Activated CD8-positive, alpha-beta memory T cell treated with anti-CD3 and anti-CD28 coated beads, Interleukin-2, amount 50 U/mL, for 24 hours (primary cell): ENCODE measurements around the gene SLC25A21.

ENCODE experiments used
- DNase-seq: peaks from one replicate; pipeline ENCODE4 v3.0.0-alpha.2; 2020; ENCODE audit errors: extremely low read depth

The SLC25A21 gene

DNA sequence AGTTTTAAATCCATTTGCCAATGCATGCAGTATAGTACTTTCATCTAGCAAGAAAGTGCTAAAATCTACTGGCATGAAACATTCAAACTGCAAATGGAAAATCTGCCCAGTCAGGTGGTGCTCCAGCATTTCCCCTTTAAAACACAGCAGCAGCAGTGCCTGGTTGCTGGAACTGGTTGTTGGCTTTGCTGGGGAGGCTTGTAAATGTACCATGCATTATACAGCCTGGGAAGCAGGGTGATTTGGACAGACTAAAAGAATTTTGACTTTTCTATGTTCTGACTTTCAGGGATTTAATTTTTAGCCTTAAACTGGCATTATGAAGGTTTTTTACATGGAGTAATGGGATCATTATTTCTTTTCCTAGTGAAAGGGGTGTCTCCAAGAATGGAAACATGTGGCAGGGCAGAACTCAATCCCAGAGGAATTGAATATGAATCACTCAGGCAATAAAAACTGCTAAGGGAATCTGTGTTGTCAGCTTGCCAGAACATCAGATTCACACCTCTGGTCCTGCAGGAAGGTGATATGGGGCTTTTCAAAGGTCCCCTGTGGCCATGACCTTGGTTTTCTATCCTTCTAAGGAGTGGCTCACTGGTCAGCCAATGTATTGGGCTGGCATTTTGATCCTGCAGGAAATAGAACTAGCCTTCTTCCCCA is 519.7 kb downstream of the SLC25A21 start:
- no peak for DNase-seq

DNA sequence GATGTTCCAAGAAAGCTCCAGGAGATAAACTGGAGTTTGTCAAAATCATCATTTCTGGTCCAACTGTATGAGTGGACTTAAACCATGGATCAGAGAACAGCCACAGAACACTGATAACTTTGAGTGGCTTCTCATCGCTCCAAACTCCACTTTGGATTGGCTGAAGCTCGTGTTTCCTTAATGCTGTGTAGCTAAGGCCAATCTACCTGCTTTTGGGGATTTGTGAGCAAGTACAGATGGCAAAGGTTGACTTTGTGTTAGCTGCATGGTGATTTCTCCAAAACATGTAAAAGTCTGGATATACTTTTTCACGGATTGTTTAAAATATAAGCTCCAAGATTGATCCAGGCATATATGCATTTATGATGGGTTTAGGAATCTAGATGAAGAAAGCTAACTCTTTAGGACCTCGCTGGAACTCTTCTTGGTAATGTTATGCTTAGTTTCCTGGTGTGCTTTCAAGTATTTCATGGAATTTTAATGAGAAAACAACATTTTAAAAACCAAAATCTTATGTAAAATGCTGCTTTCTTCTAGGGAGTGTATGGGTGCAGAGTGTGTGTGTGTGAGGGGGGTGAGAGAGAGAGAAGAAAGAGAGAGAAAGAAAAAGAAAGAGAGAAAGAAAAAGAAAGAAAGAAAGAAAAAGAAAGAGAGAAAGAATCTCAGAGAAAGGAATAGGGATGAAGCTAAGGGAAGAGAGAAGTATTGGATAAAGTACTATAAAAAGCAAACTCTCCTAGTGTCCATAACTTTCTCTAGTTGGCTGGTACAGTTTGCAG is 522.3 kb downstream of the SLC25A21 start:
- DNase-seq: no peak

DNA sequence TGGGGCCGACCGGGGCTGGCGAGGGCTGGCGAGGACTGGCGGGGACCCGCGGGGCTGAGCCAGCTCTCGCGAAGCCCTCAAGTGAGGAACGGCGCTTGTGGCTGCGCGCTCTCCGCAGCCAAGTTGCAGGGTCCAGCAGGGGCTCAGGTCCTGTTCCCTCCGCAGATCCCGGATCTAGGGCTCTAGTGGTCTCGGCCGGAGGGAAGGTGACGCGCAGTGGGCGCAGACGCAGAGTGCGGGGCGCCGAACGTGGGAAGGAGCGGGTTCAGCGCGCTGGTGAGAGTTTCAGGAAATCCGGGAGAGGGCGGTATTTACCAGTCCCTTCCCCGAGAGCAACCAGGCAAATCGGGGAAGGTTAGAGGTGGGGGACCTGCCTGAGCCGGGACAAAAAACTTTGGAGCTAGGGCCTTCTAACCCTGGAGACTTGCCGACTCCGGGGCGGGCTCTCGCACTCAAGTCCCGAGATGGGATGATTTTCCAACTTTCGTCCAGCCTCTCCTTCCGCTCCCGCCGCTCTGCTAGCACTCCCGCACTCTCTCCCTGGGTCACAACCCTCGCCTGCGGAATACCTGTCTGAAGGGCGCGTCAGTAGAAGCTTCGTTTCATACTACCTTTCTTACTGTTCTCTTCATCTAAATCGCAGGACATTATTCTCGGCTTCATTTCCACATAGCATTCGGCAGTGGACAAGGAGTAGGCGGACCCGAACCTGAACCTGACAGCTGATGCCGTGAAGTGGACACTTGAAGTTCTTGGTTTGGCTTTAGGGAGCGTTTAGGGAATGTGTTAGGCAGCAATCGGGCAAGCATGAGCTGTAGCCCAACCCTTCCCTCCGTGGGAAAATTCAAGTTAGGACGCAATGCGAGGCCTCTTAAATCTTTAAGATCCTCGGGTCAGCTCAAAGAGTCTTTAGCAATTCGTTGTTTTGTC is 524.3 kb downstream of the SLC25A21 start:
- no peak for DNase-seq

DNA sequence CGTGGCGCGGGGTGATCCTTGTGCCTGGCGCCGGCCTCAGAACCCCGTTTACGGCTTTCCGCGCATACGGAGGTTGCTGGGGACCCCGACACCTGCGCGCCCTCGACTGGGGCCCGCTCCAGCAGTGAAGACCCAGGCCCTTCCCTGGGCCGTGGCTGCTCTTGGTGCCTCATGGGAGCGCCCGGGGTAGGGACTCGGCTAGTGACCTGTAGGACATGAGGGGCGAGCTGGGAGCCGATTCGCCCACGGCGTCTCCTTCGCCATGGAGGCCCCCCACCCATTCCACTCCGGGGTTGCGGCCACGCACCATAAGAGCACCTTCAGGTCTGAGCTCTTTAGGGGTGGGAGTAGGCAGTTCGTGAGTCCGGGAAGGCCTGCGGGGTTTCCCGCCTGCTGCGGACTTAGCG is 525.0 kb downstream of the SLC25A21 start:
- no peak for DNase-seq

DNA sequence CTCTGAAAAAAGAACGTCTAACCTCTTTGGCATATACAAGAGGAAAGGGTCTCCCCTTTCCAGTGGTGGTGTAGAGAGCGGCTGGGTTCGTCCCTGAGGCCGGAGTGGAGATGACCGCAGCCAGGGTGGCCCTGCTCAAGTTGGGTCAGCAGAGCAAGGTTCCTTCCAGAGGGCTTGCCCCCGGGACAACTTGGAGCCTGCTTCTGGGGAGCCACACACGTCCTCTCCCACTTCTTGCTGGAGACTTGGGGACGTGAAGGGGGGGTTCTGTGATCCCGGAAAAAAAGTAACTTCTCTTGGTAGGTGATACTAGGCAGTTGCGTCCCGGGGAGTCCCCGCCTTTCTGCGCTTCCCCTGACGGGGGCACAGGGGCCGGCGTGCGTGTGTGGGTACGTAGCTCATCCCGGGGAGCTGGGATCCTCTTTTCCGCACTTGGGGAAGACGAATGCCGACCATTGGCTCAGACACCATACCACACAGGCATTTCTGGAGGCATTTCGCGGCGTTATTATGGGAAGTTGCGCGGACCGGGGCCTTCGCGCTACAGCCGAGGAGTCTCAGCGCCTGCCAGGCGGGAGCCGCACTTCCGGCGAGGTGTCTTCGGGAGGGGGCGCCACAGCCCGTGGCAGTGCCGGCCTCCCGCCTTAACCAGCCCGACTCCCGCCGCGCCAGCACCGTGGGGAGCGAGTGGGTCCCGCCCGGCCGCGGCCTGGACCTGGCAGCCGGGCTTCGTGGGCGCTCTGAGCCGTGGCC is 525.6 kb downstream of the SLC25A21 start:
- no peak for DNase-seq

DNA sequence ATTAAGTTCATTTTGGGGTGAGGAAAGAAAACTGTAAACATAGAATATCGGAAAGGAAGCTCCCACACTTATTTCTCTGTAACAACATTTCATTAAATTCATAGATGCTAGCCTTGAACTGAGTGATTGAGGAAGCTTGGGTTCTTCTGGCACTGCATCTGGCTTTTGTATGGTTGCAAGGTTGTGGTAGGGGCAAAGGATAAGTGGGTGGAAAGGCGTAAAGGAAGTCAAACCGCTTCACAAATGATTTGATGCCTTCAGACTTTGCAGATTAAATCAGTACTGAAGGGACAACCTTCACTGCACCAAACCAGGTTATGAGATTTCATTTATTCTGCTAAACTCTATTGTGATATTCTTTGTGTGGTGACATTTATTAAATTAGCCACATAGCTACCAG is 538.8 kb downstream of the SLC25A21 start:
- DNase-seq: no peak
